Stimulated activated CD8-positive, alpha-beta memory T cell treated with anti-CD3 and anti-CD28 coated beads, Interleukin-15, amount 100 ng/mL, for 4 hours (primary cell): ENCODE data around the gene SHISA4.
"Not testable (repeated sequence)": the region's sequence is repeated elsewhere in the genome, so short reads cannot be mapped to it uniquely, and the experiment has no call there.

Source experiments
- DNase-seq, 2 donors: peaks; one replicate each; pipeline ENCODE4 v3.0.0-alpha.2; 2020; ENCODE audit warnings: low read depth in 2 of 2

SHISA4 gene

GRCh38 chr1:201898240-201898894 lies 9.7 kb downstream of the SHISA4 start:
- DNase-seq: no peak

DNA sequence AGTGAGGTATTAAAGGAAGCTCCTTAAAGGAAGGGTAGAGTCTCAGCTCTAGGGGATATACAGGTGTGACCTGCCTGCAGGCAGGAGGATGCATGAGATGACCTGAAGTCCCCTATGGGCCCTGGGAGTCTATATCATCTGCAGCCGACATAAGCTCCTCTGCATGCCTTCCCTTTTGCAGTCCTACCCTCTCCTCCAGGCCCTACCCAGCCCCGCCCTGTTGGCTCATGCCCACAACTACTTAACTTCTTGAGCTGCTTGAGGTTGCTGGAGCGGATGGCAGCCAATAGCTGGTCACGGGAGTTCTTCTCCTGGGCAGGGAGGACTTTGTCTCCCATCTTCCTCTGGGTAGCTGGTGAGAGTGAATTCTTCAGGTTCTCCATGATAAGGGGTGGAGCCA lies 10.3 kb downstream of the SHISA4 start:
- DNase-seq: no peak

DNA sequence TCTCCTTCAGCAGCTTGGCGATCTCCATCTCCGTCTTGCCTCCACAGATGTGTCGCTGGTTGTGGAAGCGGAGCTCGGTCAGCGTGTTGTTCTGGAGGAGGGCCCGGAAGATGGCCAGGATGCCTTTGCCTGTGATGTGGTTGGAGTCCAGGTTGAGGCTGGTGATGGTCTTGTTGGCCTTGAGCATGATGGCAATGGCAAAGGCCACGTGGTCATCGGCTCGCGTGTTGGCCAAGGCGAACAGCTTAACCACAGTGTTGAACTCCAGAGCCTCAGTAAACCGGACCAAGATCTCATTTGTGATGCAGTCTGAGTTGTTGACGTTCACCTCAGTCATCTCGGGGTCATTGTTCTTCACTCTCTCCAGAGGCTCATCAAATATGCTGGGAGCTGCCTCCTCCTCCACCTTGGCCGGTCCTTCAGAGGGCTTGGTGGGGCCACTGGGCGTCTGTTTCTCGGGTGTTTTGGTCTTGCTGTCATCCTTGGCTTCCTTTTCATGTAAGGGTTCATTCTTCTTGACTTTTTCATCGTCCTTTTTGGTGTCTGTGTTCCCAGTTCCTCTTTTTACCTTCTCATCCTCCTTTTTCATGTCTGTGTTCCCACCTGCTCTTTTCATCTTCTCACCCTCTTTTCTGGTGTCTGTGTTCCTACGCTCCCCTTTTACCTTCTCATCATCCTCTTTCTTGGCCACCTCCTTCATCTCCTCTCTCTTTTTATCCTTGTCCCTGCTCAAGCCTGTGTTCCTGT lies 11.2 kb downstream of the SHISA4 start:
- DNase-seq: no peak

DNA sequence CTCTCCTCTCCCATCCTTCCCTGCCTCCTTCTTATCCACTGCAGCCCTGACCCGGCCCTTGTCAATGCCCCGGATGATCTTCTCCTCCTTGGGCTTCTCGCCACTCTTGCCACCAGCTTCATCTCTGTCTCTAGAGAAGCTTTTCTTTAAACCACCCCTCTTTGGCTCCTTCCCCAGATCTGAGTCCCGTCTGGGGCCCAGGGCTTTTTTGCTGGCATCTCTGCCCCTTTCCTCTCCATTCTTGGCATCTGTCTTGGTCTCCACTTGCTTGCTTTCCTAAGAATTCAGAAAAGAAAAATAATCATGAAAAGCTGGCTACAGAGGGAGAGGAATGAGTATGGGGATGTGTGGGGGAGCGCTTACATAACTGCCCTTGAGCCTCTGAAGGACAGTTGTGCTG lies 11.8 kb downstream of the SHISA4 start:
- no peak for DNase-seq

DNA sequence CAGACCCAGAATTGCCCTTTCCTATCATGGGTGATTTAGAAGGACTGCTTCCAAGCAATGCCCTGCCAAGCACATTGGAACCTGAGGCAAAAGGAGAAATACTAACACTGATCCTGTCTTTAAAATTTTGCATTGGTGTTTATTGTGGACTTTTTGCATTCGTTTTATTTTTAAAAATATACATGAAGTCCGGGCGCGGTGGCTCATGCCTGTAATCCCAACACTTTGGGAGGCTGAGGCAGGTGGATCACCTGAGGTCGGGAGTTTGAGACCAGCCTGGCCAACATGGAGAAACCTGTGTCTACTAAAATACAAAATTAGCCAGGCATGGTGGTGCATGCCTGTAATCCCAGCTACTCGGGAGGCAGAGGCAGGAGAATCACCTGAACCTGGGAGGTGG lies 12.3 kb downstream of the SHISA4 start:
- not testable (repeated sequence) for DNase-seq

DNA sequence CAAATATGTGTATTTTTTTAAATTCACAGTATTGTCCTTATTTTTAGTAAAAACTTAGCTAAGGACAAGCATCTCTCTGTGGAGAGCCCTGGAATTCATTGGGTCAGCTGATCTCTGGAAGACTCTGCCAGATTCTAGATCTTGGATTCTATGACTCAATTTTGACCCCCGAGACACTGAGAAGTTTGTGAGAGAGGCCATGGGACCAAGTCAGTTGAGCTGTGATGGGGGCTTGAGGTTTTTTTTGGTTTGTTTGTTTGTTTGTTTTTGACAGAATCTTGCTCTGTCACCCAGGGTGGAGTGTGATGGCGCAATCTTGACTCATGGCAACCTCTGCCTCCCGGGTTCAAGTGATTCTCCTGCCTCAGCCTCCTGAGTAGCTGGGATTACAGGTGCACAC lies 13.5 kb downstream of the SHISA4 start:
- no peak for DNase-seq

DNA sequence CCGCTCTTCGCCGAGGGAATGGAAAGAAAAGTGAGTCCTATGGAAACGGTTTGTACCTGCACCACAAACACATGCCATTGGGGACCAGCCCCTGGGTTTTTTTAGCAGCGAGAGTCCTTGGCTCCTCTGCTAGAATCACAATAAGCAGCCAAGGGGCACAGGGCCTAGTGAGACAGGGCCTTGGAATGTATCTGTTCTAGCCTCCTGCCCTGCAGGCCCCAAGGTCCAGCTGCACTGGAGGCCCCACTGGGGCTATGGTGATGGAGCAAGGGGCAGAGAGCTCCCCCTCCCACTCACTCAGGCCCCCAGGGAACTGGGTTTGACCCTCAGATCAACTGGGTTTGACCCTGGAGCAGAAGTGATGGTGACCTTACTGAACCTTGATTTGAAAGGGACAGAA lies 14.4 kb downstream of the SHISA4 start:
- DNase-seq: no peak

GRCh38 chr1:201904579-201904978 lies 15.9 kb downstream of the SHISA4 start:
- DNase-seq: no peak

GRCh38 chr1:201905234-201905890 lies 16.7 kb downstream of the SHISA4 start:
- no peak for DNase-seq

GRCh38 chr1:201906336-201906735 lies 17.6 kb downstream of the SHISA4 start:
- no peak for DNase-seq

- no peak for DNase-seq
Measured at GRCh38 chr1:201907621-201908020, 18.9 kb downstream of the SHISA4 start.

GRCh38 chr1:201911826-201912571 lies 23.3 kb downstream of the SHISA4 start:
- DNase-seq: no peak

- no peak for DNase-seq
Measured at GRCh38 chr1:201912832-201913231, 24.1 kb downstream of the SHISA4 start.

DNA sequence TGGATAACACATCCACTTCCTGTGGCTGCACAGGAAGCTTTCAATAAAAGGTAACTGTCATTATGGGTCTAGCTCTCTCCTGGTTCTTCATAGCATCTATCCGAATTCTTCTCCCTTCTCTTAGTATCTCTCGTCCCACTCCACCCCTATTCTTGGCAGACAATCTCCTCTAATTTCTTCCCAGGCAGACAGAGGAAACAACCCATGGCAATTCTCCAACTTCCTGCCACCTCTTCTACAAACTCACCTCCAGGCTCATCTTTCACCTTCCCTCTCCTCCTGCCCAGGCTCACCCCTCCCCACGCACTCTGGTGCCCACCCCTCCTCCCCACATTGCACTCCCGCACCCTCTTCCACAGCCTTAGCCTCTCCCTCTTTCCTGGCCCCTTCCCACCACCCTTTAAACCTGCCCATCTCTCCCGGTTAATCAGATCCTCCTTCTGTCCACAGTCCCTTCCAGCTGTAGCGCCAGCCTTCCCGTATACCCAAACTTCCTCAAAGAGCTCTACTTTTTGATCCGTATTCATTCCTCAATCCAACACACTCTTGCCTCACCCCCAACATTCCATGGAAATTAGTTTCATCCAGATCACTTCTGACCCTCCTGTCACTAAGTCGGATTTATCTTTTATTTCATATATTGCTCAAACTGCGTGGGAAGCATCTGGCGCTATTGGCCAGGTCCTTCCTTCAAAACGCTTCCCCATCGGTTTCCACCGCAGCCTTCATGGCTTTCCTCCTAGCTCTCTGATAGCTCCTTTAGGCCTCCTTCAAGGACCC lies 25.9 kb downstream of the SHISA4 start:
- no peak for DNase-seq

DNA sequence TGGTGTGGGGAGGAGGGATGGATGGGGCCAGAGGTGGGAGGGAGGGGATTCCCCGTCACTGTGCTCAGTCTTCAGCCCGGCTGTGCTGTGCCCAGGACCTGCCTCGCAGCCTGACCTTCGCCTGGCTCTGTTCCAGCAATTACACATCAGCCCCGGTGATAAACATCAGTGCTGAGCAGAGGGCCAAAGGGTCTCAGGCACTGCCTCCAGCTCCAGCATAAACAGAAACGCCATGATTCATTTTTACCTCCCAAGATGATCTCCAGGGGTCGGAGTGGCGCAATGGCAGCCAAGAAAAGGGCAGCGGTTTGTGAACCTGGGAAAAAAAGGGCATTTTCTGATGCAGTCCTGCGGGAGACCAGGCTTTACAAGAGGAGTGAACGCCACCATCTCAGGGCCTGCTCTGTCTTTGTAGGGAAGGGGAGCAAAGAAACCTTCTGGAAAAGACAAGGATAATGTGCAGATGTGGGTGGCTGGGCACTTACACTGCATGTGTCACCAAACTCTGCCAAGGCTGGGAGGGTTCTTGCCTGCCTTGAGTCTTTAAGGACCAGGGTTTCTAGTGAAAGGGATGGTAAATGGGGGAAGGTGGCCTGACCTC lies 28.1 kb downstream of the SHISA4 start:
- DNase-seq: no peak

- no peak for DNase-seq
Measured at GRCh38 chr1:201917362-201918033, 28.8 kb downstream of the SHISA4 start.

- DNase-seq: no peak
Measured at GRCh38 chr1:201918343-201918742, 29.6 kb downstream of the SHISA4 start.

DNA sequence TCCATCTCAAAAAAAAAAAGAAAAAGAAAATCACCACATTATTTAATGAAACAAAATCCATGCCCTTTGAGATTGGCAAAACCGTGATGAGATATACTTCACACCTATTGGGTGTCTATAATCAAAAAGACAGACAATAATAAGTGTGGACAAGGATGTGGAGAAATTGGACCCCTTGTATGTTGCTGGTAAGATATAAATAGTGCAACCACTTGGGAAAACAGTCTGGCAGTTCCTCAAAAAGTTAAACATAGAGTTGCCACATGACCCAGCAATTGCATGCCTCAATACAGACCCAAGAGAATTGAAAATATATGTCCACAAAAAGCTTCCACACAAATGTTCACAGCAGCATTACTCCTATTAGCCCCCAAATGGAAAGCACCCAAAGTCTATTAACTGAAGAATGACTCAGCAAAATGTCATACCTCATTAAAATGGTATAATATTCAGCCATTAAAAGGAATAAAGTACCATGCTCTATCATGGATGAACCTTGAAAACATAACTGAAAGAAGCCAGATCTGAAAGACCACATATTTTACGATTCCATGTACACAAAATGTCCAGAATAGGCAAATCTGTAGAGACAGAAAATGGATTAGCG lies 33.4 kb downstream of the SHISA4 start:
- no peak for DNase-seq

GRCh38 chr1:201925301-201925567 lies 36.5 kb downstream of the SHISA4 start:
- no peak for DNase-seq

- DNase-seq: no peak
Measured at GRCh38 chr1:201925981-201926645, 37.4 kb downstream of the SHISA4 start.
